Measurements from ENCODE around the gene SLC6A4.
"Not testable (repeated sequence)": the region's sequence is repeated elsewhere in the genome, so short reads cannot be mapped to it uniquely, and the experiment has no call there.

SLC6A4 gene

GRCh38 chr17:30173649-30174048, 61.8 kb downstream of the SLC6A4 start:
- no peak for DNase-seq (ENCODE audit: low read depth, low spot score)

GRCh38 chr17:30172560-30172959, 62.9 kb downstream of the SLC6A4 start:
- DNase-seq (ENCODE audit: low read depth, low spot score): no peak

GRCh38 chr17:30170415-30170987, 65.0 kb downstream of the SLC6A4 start:
- DNase-seq (ENCODE audit: low read depth, low spot score): no peak

GRCh38 chr17:30165960-30166359, 69.5 kb downstream of the SLC6A4 start:
- no peak for DNase-seq (ENCODE audit: low read depth, low spot score)

GRCh38 chr17:30165147-30165546, 70.3 kb downstream of the SLC6A4 start:
- no peak for DNase-seq (ENCODE audit: low read depth, low spot score)

GRCh38 chr17:30164531-30164930, 71.0 kb downstream of the SLC6A4 start:
- no peak for DNase-seq (ENCODE audit: low read depth, low spot score)

GRCh38 chr17:30161601-30162000, 73.9 kb downstream of the SLC6A4 start:
- DNase-seq (ENCODE audit: low read depth, low spot score): no peak

- no peak for DNase-seq (ENCODE audit: low read depth, low spot score)
These were observed 74.9 kb downstream of the SLC6A4 start for GRCh38 chr17:30160419-30161172.

GRCh38 chr17:30158896-30159625, 76.4 kb downstream of the SLC6A4 start:
- DNase-seq (ENCODE audit: low read depth, low spot score): no peak

- DNase-seq (ENCODE audit: low read depth, low spot score): no peak
These were observed 80.1 kb downstream of the SLC6A4 start for GRCh38 chr17:30155389-30155788.

GRCh38 chr17:30153463-30153862, 82.0 kb downstream of the SLC6A4 start:
- DNase-seq (ENCODE audit: low read depth, low spot score): no peak

- DNase-seq (ENCODE audit: low read depth, low spot score): no peak
These were observed 84.0 kb downstream of the SLC6A4 start for GRCh38 chr17:30151471-30151870.

- no peak for DNase-seq (ENCODE audit: low read depth, low spot score)
These were observed 87.1 kb downstream of the SLC6A4 start for GRCh38 chr17:30148376-30148775.

GRCh38 chr17:30147860-30148259, 87.6 kb downstream of the SLC6A4 start:
- not testable (repeated sequence) for DNase-seq (ENCODE audit: low read depth, low spot score)

All from iPS DF 19.7 (cell line).